Skin epidermis (tissue), 12 donors: ENCODE measurements around the gene VWCE.
"Not testable (repeated sequence)": the region's sequence is repeated elsewhere in the genome, so short reads cannot be mapped to it uniquely, and the experiment has no call there.

Experiments
- H3K27ac ChIP-seq, 21 experiments: fragments of 200-600 bp; sonication (generic) in 11 of 21; one replicate each; pipeline ENCODE4 v1.5.0; 2020; ENCODE audit warnings: mild to moderate bottlenecking in 3 of 21, inconsistent platforms in 2 of 21, moderate library complexity in 2 of 21
- H3K4me3 ChIP-seq, 7 experiments: fragments of 200-600 bp; sonication (generic) in 2 of 7; one replicate each; pipeline ENCODE4 v1.5.0; 2020; ENCODE audit warnings: inconsistent platforms in 2 of 7, mild to moderate bottlenecking in 2 of 7, moderate library complexity in 1 of 7

The VWCE gene

GRCh38 chr11:61264795-61265194 is 30.3 kb downstream of the VWCE start:
- H3K4me3 ChIP-seq, result no peak overlapping the region
- H3K27ac ChIP-seq, result no peak overlapping the region

- Histone ChIP-seq H3K4me3 (no peak overlapping the region), H3K27ac (no peak overlapping the region)
Observed at GRCh38 chr11:61264371-61264770, 30.7 kb downstream of the VWCE start.

GRCh38 chr11:61259363-61259762 is 35.8 kb downstream of the VWCE start:
- Histone ChIP-seq H3K4me3 (no peak overlapping the region), H3K27ac (no peak overlapping the region)

GRCh38 chr11:61258546-61258945 is 36.6 kb downstream of the VWCE start:
- H3K27ac ChIP-seq, result no peak overlapping the region

GRCh38 chr11:61256710-61257482 is 38.2 kb downstream of the VWCE start:
- no peak overlapping the region for H3K27ac ChIP-seq

More at GRCh38 chr11:61258546-61258945, 36.6 kb downstream of the VWCE start:
- H3K4me3 ChIP-seq, result no peak overlapping the region

GRCh38 chr11:61254403-61255025 is 40.6 kb downstream of the VWCE start:
- Histone ChIP-seq H3K4me3 (no peak overlapping the region), H3K27ac (no peak overlapping the region)

More at GRCh38 chr11:61256710-61257482, 38.2 kb downstream of the VWCE start:
- no peak overlapping the region for H3K4me3 ChIP-seq

- not testable (repeated sequence) for H3K4me3 ChIP-seq
Observed at GRCh38 chr11:61252332-61252731, 42.8 kb downstream of the VWCE start.

GRCh38 chr11:61250796-61251765 is 44.0 kb downstream of the VWCE start:
- not testable (repeated sequence) for H3K27ac ChIP-seq, H3K4me3 ChIP-seq

More at GRCh38 chr11:61252332-61252731, 42.8 kb downstream of the VWCE start:
- H3K27ac ChIP-seq, result not testable (repeated sequence)

- not testable (repeated sequence) for H3K27ac ChIP-seq, H3K4me3 ChIP-seq
Observed at GRCh38 chr11:61249201-61249600, 45.9 kb downstream of the VWCE start.

- not testable (repeated sequence) for H3K4me3 ChIP-seq
Observed at GRCh38 chr11:61248071-61248470, 47.0 kb downstream of the VWCE start.

GRCh38 chr11:61245284-61245964 is 49.7 kb downstream of the VWCE start:
- H3K4me3 ChIP-seq, H3K27ac ChIP-seq: not testable (repeated sequence)

More at GRCh38 chr11:61248071-61248470, 47.0 kb downstream of the VWCE start:
- H3K27ac ChIP-seq, result not testable (repeated sequence)

GRCh38 chr11:61241526-61241925 is 53.6 kb downstream of the VWCE start:
- not testable (repeated sequence) for H3K27ac ChIP-seq

GRCh38 chr11:61240875-61241274 is 54.2 kb downstream of the VWCE start, which contains the start of gene PGA5:
TSS of gene PGA5 (plus strand) at chr11:61241175. CDS start at chr11:61241227, 52 bp downstream.
- H3K4me3 ChIP-seq, result not testable (repeated sequence)

More at GRCh38 chr11:61241526-61241925, 53.6 kb downstream of the VWCE start:
- not testable (repeated sequence) for H3K4me3 ChIP-seq

GRCh38 chr11:61240288-61240687 is 54.8 kb downstream of the VWCE start:
- not testable (repeated sequence) for H3K27ac ChIP-seq, H3K4me3 ChIP-seq

More at GRCh38 chr11:61240875-61241274, 54.2 kb downstream of the VWCE start, which contains the start of gene PGA5:
- H3K27ac ChIP-seq, result not testable (repeated sequence)

- not testable (repeated sequence) for H3K4me3 ChIP-seq, H3K27ac ChIP-seq
Observed at GRCh38 chr11:61237130-61237529, 58.0 kb downstream of the VWCE start.

GRCh38 chr11:61232548-61233145 is 62.5 kb downstream of the VWCE start:
- H3K27ac ChIP-seq, H3K4me3 ChIP-seq: not testable (repeated sequence)

GRCh38 chr11:61231585-61231984 is 63.5 kb downstream of the VWCE start:
- not testable (repeated sequence) for H3K4me3 ChIP-seq, H3K27ac ChIP-seq

GRCh38 chr11:61231033-61231432 is 64.1 kb downstream of the VWCE start:
- H3K4me3 ChIP-seq, H3K27ac ChIP-seq: not testable (repeated sequence)

- H3K27ac ChIP-seq, H3K4me3 ChIP-seq: not testable (repeated sequence)
Observed at GRCh38 chr11:61229458-61229857, 65.7 kb downstream of the VWCE start.
